Measurements from ENCODE around the gene EFNB2. TPM values are rescaled to one million over a fixed set of nuclear protein-coding genes. Genes with fewer than 3 reads are reported as not detected.

Gene EFNB2
- total RNA-seq, 2 donors from 2014 or later = 27.2 to 45.2 TPM

GRCh38 chr13:106455777-106456176 is 79.7 kb downstream of the EFNB2 start:
- Histone ChIP-seq H3K36me3 (no peaks in the 10 kb centered on the region), H3K4me1 (ENCODE audit: control insufficient read depth in 1 of 2, low read depth in 2 of 2) (peaks cover 3 to 16% of the 10 kb centered on the region in 2 donors), H3K4me3 (no peak overlapping the region), H3K27me3 (replicated peaks; ENCODE audit: insufficient read depth) (no peaks in the 10 kb centered on the region), H3K27ac (no peak overlapping the region), H3K9me3 (no peaks in the 10 kb centered on the region)
- ATAC-seq (ENCODE audit: insufficient number of reproducible peaks, low FRiP score, low read depth) (no peak), DNase-seq (ENCODE audit: low spot score) (no peak)
- TF ChIP-seq CTCF (IDR thresholded peaks at IDR 0.05) = no peak

GRCh38 chr13:106455190-106455589 is 80.3 kb downstream of the EFNB2 start:
- Histone ChIP-seq H3K4me1 (ENCODE audit: control insufficient read depth in 1 of 2, low read depth in 2 of 2) (peaks cover 3 to 16% of the 10 kb centered on the region in 2 donors), H3K27me3 (replicated peaks; ENCODE audit: insufficient read depth) (no peaks in the 10 kb centered on the region), H3K27ac (no peak overlapping the region), H3K36me3 (no peaks in the 10 kb centered on the region), H3K4me3 (no peak overlapping the region), H3K9me3 (no peaks in the 10 kb centered on the region)
- no peak for DNase-seq (ENCODE audit: low spot score)
- no peak for ATAC-seq (ENCODE audit: insufficient number of reproducible peaks, low FRiP score, low read depth)
- TF ChIP-seq CTCF (IDR thresholded peaks at IDR 0.05) = no peak

GRCh38 chr13:106453101-106453500 is 82.4 kb downstream of the EFNB2 start:
- Histone ChIP-seq H3K36me3 (no peaks in the 10 kb centered on the region), H3K27ac (no peak overlapping the region), H3K4me1 (ENCODE audit: control insufficient read depth in 1 of 2, low read depth in 2 of 2) (peaks cover 3 to 16% of the 10 kb centered on the region in 2 donors), H3K4me3 (no peak overlapping the region), H3K9me3 (no peaks in the 10 kb centered on the region), H3K27me3 (replicated peaks; ENCODE audit: insufficient read depth) (no peaks in the 10 kb centered on the region)
- TF ChIP-seq CTCF (IDR thresholded peaks at IDR 0.05) = no peak
- DNase-seq (ENCODE audit: low spot score) (no peak), ATAC-seq (ENCODE audit: insufficient number of reproducible peaks, low FRiP score, low read depth) (no peak)

GRCh38 chr13:106450991-106451390 is 84.5 kb downstream of the EFNB2 start:
- H3K4me3 ChIP-seq = no peak overlapping the region
- peaks cover 3 to 12% of the 10 kb centered on the region in 2 donors for H3K4me1 ChIP-seq (ENCODE audit: control insufficient read depth in 1 of 2, low read depth in 2 of 2)
- H3K9me3 ChIP-seq = no peaks in the 10 kb centered on the region
- H3K27me3 ChIP-seq (replicated peaks; ENCODE audit: insufficient read depth) = no peaks in the 10 kb centered on the region
- H3K27ac ChIP-seq = no peak overlapping the region
- ATAC-seq (ENCODE audit: insufficient number of reproducible peaks, low FRiP score, low read depth) = no peak
- no peak for TF ChIP-seq CTCF (IDR thresholded peaks at IDR 0.05)
- no peaks in the 10 kb centered on the region for H3K36me3 ChIP-seq
- no peak for DNase-seq (ENCODE audit: low spot score)

- Histone ChIP-seq H3K4me3 (no peak overlapping the region), H3K27ac (no peak overlapping the region)
- ATAC-seq (ENCODE audit: insufficient number of reproducible peaks, low FRiP score, low read depth) = no peak
These were observed 86.4 kb downstream of the EFNB2 start for GRCh38 chr13:106449096-106449495.

More at GRCh38 chr13:106449096-106449495, 86.4 kb downstream of the EFNB2 start:
- no peak for DNase-seq (ENCODE audit: low spot score)
- TF ChIP-seq CTCF (IDR thresholded peaks at IDR 0.05) = no peak
- Histone ChIP-seq H3K4me1 (ENCODE audit: control insufficient read depth in 1 of 2, low read depth in 2 of 2) (peaks cover 0 to 7% of the 10 kb centered on the region in 2 donors), H3K27me3 (replicated peaks; ENCODE audit: insufficient read depth) (no peaks in the 10 kb centered on the region), H3K9me3 (no peaks in the 10 kb centered on the region), H3K36me3 (no peaks in the 10 kb centered on the region)

Measured in thoracic aorta (tissue), 2 donors.